Putamen (tissue), 1 donor: ENCODE results near the gene EPB41.
A peak's percentile ranks its signal among the peaks of the same experiment; 100 is the strongest.
"Not testable (repeated sequence)": the region's sequence is repeated elsewhere in the genome, so short reads cannot be mapped to it uniquely, and the experiment has no call there.

ENCODE experiments used
- DNase-seq: peaks from one replicate; pipeline ENCODE4 v3.0.0-alpha.2; 2016; ENCODE audit warnings: low spot score

Gene EPB41

GRCh38 chr1:29112705-29113412 lies 198.5 kb downstream of the EPB41 start:
- DNase-seq, result peak; percentile 69

GRCh38 chr1:29113413-29114117 lies 199.2 kb downstream of the EPB41 start:
- DNase-seq, result no peak

GRCh38 chr1:29114654-29115053 lies 200.3 kb downstream of the EPB41 start:
- no peak for DNase-seq

GRCh38 chr1:29117381-29117780 lies 203.0 kb downstream of the EPB41 start:
- no peak for DNase-seq

- DNase-seq, result no peak
These were observed 205.0 kb downstream of the EPB41 start for GRCh38 chr1:29119121-29119929.

- DNase-seq, result no peak
These were observed 206.0 kb downstream of the EPB41 start for GRCh38 chr1:29120367-29120766.

GRCh38 chr1:29120947-29121485 lies 206.6 kb downstream of the EPB41 start:
- DNase-seq, result no peak

- DNase-seq, result no peak
These were observed 207.2 kb downstream of the EPB41 start for GRCh38 chr1:29121516-29121935.

GRCh38 chr1:29121936-29122681 lies 207.7 kb downstream of the EPB41 start:
- DNase-seq, result no peak

- no peak for DNase-seq
These were observed 208.3 kb downstream of the EPB41 start for GRCh38 chr1:29122682-29123052.

GRCh38 chr1:29123053-29123886 lies 208.9 kb downstream of the EPB41 start:
- DNase-seq, result no peak

GRCh38 chr1:29123887-29124365 lies 209.6 kb downstream of the EPB41 start, which contains the start of gene TMEM200B:
Gene TMEM200B, minus strand, starts transcription at chr1:29123903. Its CDS starts 2,075 bp downstream, at chr1:29121828.
- DNase-seq, result no peak

- DNase-seq, result no peak
These were observed 210.2 kb downstream of the EPB41 start for GRCh38 chr1:29124366-29125236.

- no peak for DNase-seq
These were observed 210.9 kb downstream of the EPB41 start for GRCh38 chr1:29125237-29125641.

- DNase-seq, result no peak
These were observed 211.4 kb downstream of the EPB41 start for GRCh38 chr1:29125788-29126187.

- no peak for DNase-seq
These were observed 211.8 kb downstream of the EPB41 start for GRCh38 chr1:29126198-29126597.

GRCh38 chr1:29128739-29129138 lies 214.4 kb downstream of the EPB41 start:
- DNase-seq, result no peak

GRCh38 chr1:29129916-29130315 lies 215.5 kb downstream of the EPB41 start:
- DNase-seq, result no peak

- not testable (repeated sequence) for DNase-seq
These were observed 216.7 kb downstream of the EPB41 start for GRCh38 chr1:29131056-29131455.
